HepG2 (cell line): ENCODE measurements around the gene ATP8A1. TPM values are rescaled to one million over a fixed set of nuclear protein-coding genes. Genes with fewer than 3 reads are reported as not detected.

Experiments
- ATAC-seq: fragments of 200-7000 bp; cut with Tn5 transposase; 3 replicates; pipeline ENCODE4 v1.9.1; 2020; ENCODE audit warnings: mild to moderate bottlenecking, moderate library complexity
- BruUV-seq: library from RNA; stranded (reverse); fragments of 400-500 nt; replicated peaks from 2 replicates; lab custom pipeline; 2021; lab: Mats Ljungman, UMichigan
- CTCF ChIA-PET: fragments of 300-600 bp; formaldehyde crosslinking; extraction: SDS; loops from one replicate; lab custom pipeline; 2021; ENCODE audit warnings: low total read pairs, inconsistent platforms, low intra/inter-chr PET ratio; lab: Yijun Ruan, JAX
- POLR2A ChIA-PET: fragments of 350-600 bp; sonication (Branson Sonifier 250); formaldehyde crosslinking; loops from one replicate; lab custom pipeline; 2020; ENCODE audit warnings: antibody characterized with exemption, inconsistent platforms; lab: Yijun Ruan, JAX
- DNase-seq: peaks from one replicate; pipeline ENCODE4 v3.0.0-alpha.2; 2015; ENCODE audit warnings: low spot score
- FAIRE-seq: peaks from 3 replicates; lab custom pipeline; 2011; peaks lifted over from hg19 to GRCh38; lab: Jason Lieb, UNC
- H2AFZ ChIP-seq: one replicate; pipeline ENCODE4 v1.6.1; 2011; ENCODE audit warnings: low read length, inconsistent platforms
- H3K27ac ChIP-seq: fragments of 300-600 bp; 3 replicates; pipeline ENCODE4 v1.8.0; 2011; ENCODE audit warnings: mixed run types, mild to moderate bottlenecking, mixed read lengths, low read length, inconsistent platforms; ENCODE audit not compliant: insufficient read depth; ENCODE audit errors: extremely low read length
- H3K27me3 ChIP-seq, 2 experiments: fragments of 200-600 bp in 1 of 2; 2 replicates in 1 of 2; 3 replicates in 1 of 2; pipeline versions ENCODE4 v1.6.0 to v1.8.0; 2011; ENCODE audit warnings: low read length in 2 of 2, mild to moderate bottlenecking in 2 of 2, moderate library complexity in 2 of 2, inconsistent platforms in 1 of 2; ENCODE audit not compliant: insufficient read depth in 2 of 2, control insufficient read depth in 1 of 2
- H3K36me3 ChIP-seq, 2 experiments: fragments of 200-600 bp in 1 of 2; replicated peaks in 1 of 2; 2 replicates in 1 of 2; 3 replicates in 1 of 2; pipeline versions ENCODE4 v1.5.1 to v1.8.0; 2011; ENCODE audit warnings: low read length in 2 of 2, inconsistent platforms in 1 of 2; ENCODE audit not compliant: insufficient read depth in 2 of 2, control insufficient read depth in 1 of 2
- H3K4me1 ChIP-seq: 2 replicates; pipeline ENCODE4 v1.5.1; 2012; ENCODE audit warnings: low read length, inconsistent platforms; ENCODE audit not compliant: insufficient read depth
- H3K4me2 ChIP-seq: 2 replicates; pipeline ENCODE4 v1.6.0; 2011; ENCODE audit warnings: low read depth, low read length, inconsistent platforms
- H3K4me3 ChIP-seq, 3 experiments: fragments of 200-600 bp in 1 of 3; sonication (generic), shearing (Covaris generic) in 1 of 3; replicated peaks in 1 of 3; 2 replicates each; pipeline ENCODE4 v1.5.1; 2011 to 2016; ENCODE audit warnings: low read length in 3 of 3, inconsistent platforms in 2 of 3, low read depth in 2 of 3, mild to moderate bottlenecking in 2 of 3, control low read depth in 1 of 3, mixed read lengths in 1 of 3; ENCODE audit not compliant: insufficient read depth in 1 of 3
- H3K79me2 ChIP-seq: one replicate; pipeline ENCODE4 v1.6.1; 2011; ENCODE audit warnings: low read length, inconsistent platforms; ENCODE audit not compliant: insufficient read depth
- H3K9ac ChIP-seq: 2 replicates; pipeline ENCODE4 v1.6.0; 2011; ENCODE audit warnings: mild to moderate bottlenecking, low read depth, low read length, inconsistent platforms; ENCODE audit not compliant: insufficient read depth
- H3K9me3 ChIP-seq: 2 replicates; pipeline ENCODE4 v1.5.1; 2012; ENCODE audit warnings: mild to moderate bottlenecking, low read length
- H4K20me1 ChIP-seq: 2 replicates; pipeline ENCODE4 v1.6.0; 2011; ENCODE audit warnings: inconsistent platforms, mild to moderate bottlenecking, low read length, moderate library complexity; ENCODE audit not compliant: insufficient read depth
- ATF7 ChIP-seq, 2 experiments: fragments of 450-650 bp in 1 of 2; sonication (generic) in 1 of 2; formaldehyde crosslinking in 1 of 2; IDR thresholded peaks; 2 replicates each; pipeline versions ENCODE4 v1.4.0 to v1.6.1; 2016 to 2020; ENCODE audit warnings: antibody characterized with exemption in 1 of 2, mild to moderate bottlenecking in 1 of 2, missing genetic modification reagents in 1 of 2
- CSRNP1 ChIP-seq: sonication (generic); formaldehyde crosslinking; IDR thresholded peaks from 2 replicates; pipeline ENCODE4 v1.8.1; 2023; ENCODE audit warnings: mild to moderate bottlenecking, missing genetic modification reagents
- DR1 ChIP-seq: sonication (generic); formaldehyde crosslinking; IDR thresholded peaks from 2 replicates; pipeline ENCODE4 v1.8.0; 2021; ENCODE audit warnings: mild to moderate bottlenecking, missing genetic modification reagents, inconsistent platforms
- HNF4A ChIP-seq: sonication (generic); formaldehyde crosslinking; IDR thresholded peaks from 2 replicates; pipeline ENCODE4 v1.4.0; 2020; ENCODE audit warnings: missing genetic modification reagents
- HNRNPH1 ChIP-seq: fragments of 200-400 bp; formaldehyde crosslinking; optimal IDR thresholded peaks from 2 replicates; pipeline ENCODE3; 2017; ENCODE audit warnings: mild to moderate bottlenecking, low read depth, low read length
- ISX ChIP-seq: sonication (generic); formaldehyde crosslinking; conservative IDR thresholded peaks from 2 replicates; pipeline ENCODE4 v1.5.0; 2020; ENCODE audit warnings: missing genetic modification reagents
- MAFF ChIP-seq: IDR thresholded peaks from 2 replicates; pipeline ENCODE4 v1.6.1; 2011; ENCODE audit warnings: low read depth, low read length, improper control_type of control experiment
- MAFK ChIP-seq, 2 experiments: IDR thresholded peaks in 1 of 2; conservative IDR thresholded peaks in 1 of 2; 2 replicates each; pipeline ENCODE4 v1.6.1; 2011; ENCODE audit warnings: improper control_type of control experiment in 2 of 2, low read length in 2 of 2
- SP5 ChIP-seq: IDR thresholded peaks from 2 replicates; pipeline ENCODE4 v1.6.1; 2016; ENCODE audit warnings: low read depth, borderline replicate concordance
- XBP1 ChIP-seq: sonication (generic); formaldehyde crosslinking; IDR thresholded peaks from 2 replicates; pipeline ENCODE4 v1.5.0; 2020; ENCODE audit warnings: missing genetic modification reagents
- ZFP36 ChIP-seq: fragments of 150-350 bp; IDR thresholded peaks from 2 replicates; pipeline ENCODE4 v1.6.1; 2018; ENCODE audit warnings: borderline replicate concordance, low read length, low read depth; ENCODE audit not compliant: partially characterized antibody
- ZNF354B ChIP-seq: sonication (generic); formaldehyde crosslinking; IDR thresholded peaks from 2 replicates; pipeline ENCODE4 v1.8.0; 2022; ENCODE audit warnings: mild to moderate bottlenecking, missing genetic modification reagents
- WGBS: methylation state at CpG from one replicate; pipeline ENCODE4 v1.1.6; 2017; ENCODE audit warnings: low lambda C conversion rate; 5-methylcytosine and 5-hydroxymethylcytosine counted together
- in situ Hi-C: cut with HindIII; loops from 2 replicates; pipeline ENCODE4 v1.10.0; 2017; ENCODE audit warnings: low pct_unique_long_range_greater_than_20kb; ENCODE audit not compliant: extremely low pct_ligation_motif_present
- intact Hi-C: fragments of 100-400 bp; cut with micrococcal nuclease; formaldehyde crosslinking; loops from one replicate; pipeline ENCODE4 v1.10.0; 2022; ENCODE audit not compliant: unreplicated experiment
- polyA plus RNA-seq, 8 experiments: library from polyadenylated mRNA; depleted of rRNA in 3 of 8; stranded (reverse) in 7 of 8; unstranded in 1 of 8; fragments of >200 nt; fragmentation: Illumina TruSeq in 4 of 8; extraction: Trizol in 4 of 8; gene quantifications; 2 replicates each; pipeline versions ENCODE4 v1.2.1 to v1.2.3, GENCODE V29; 2011 to 2016; ENCODE audit warnings: low read depth in 4 of 8, missing spikeins in 1 of 8, mixed read lengths in 1 of 8; ENCODE audit not compliant: insufficient read depth in 1 of 8
- total RNA-seq, 5 experiments: library from RNA; depleted of rRNA; stranded (reverse); fragments of >200 nt; fragmentation: Illumina TruSeq; extraction: Trizol; gene quantifications; 2 replicates each; pipeline ENCODE4 v1.2.3, GENCODE V29; 2016; ENCODE audit warnings: low read depth in 1 of 5
- TF ChIP-seq, protein P1 (sequence below): sonication (generic); formaldehyde crosslinking; IDR thresholded peaks from 2 replicates; pipeline ENCODE4 v1.5.1; 2020; ENCODE audit warnings: mild to moderate bottlenecking, missing genetic modification reagents

Gene ATP8A1
- total and polyA plus RNA-seq, 2 of the 13 experiments (the other 11 are each of a cell fraction or from before 2014, with no cell fraction given) = 1.7 to 6.2 TPM

- BruUV-seq = no TSS peak
- ATAC-seq (no peak), FAIRE-seq (no peak), DNase-seq (no peak)
- no peak overlapping the region for H3K4me3 ChIP-seq
- ChIA-PET POLR2A (no interaction called here), CTCF (no interaction called here)
- H3K27ac ChIP-seq = no peak overlapping the region
- no peak overlapping the region for H3K4me2 ChIP-seq
- H4K20me1 ChIP-seq = no peaks in the 10 kb centered on the region
- H3K9ac ChIP-seq = no peak overlapping the region
- H3K9me3 ChIP-seq = no peaks in the 10 kb centered on the region
- H3K4me1 ChIP-seq = peaks cover 8% of the 10 kb centered on the region; the same call in 1 of the 2 replicates
- TF ChIP-seq ZNF354B (CRISPR knock-in tag) (no peak), MAFF (peak; percentile 52), MAFK (conservative IDR thresholded peaks at IDR 0.05 in 1 of 2, IDR thresholded peaks at IDR 0.05 in 1 of 2; ENCODE audit: low read length in 2 of 2) (peak; percentile 20 to 74; a peak in 3 of 4 replicates)
- H3K27me3 ChIP-seq = no peaks in the 10 kb centered on the region
- in situ Hi-C loops (no loop called here), intact Hi-C loops (no loop called here)
- 64% methylated on average over 8 of the region's 8 CpGs for WGBS
- no peak overlapping the region for H2AFZ ChIP-seq
- no peaks in the 10 kb centered on the region for H3K79me2 ChIP-seq
- no peaks in the 10 kb centered on the region for H3K36me3 ChIP-seq
Measured at GRCh38 chr4:42497142-42497910, 159.6 kb downstream of the ATP8A1 start.

GRCh38 chr4:42492962-42493361 lies 163.9 kb downstream of the ATP8A1 start:
- no peak overlapping the region for H3K4me3 ChIP-seq
- intact Hi-C loops (no loop called here), in situ Hi-C loops (no loop called here)
- no peaks in the 10 kb centered on the region for H4K20me1 ChIP-seq
- no peak overlapping the region for H3K9ac ChIP-seq
- no peaks in the 10 kb centered on the region for H3K27me3 ChIP-seq
- no peaks in the 10 kb centered on the region for H3K36me3 ChIP-seq
- H3K79me2 ChIP-seq = no peaks in the 10 kb centered on the region
- ChIA-PET CTCF (no interaction called here), POLR2A (no interaction called here)
- no peak overlapping the region for H3K27ac ChIP-seq
- H3K4me1 ChIP-seq = peaks cover 8% of the 10 kb centered on the region; the same call in 1 of the 2 replicates
- H3K9me3 ChIP-seq = no peaks in the 10 kb centered on the region
- FAIRE-seq = no peak
- no peak overlapping the region for H3K4me2 ChIP-seq
- peak; percentile 73 for ATAC-seq
- 26% methylated on average over 7 of the region's 7 CpGs for WGBS
- no peak overlapping the region for H2AFZ ChIP-seq
- DNase-seq = peak; percentile 22
- BruUV-seq = no TSS peak
- no peak for TF ChIP-seq XBP1 (CRISPR knock-in tag)
- no peak for TF ChIP-seq HNRNPH1
- peak; percentile 21; the same call in 1 of the 2 replicates for TF ChIP-seq HNF4A (CRISPR knock-in tag)
- TF ChIP-seq CSRNP1 (CRISPR knock-in tag) = no peak
- no peak for TF ChIP-seq SP5 (CRISPR knock-in tag)
- TF ChIP-seq ISX (CRISPR knock-in tag) = no peak
- TF ChIP-seq ZFP36 = no peak
- TF ChIP-seq, protein P1, sequence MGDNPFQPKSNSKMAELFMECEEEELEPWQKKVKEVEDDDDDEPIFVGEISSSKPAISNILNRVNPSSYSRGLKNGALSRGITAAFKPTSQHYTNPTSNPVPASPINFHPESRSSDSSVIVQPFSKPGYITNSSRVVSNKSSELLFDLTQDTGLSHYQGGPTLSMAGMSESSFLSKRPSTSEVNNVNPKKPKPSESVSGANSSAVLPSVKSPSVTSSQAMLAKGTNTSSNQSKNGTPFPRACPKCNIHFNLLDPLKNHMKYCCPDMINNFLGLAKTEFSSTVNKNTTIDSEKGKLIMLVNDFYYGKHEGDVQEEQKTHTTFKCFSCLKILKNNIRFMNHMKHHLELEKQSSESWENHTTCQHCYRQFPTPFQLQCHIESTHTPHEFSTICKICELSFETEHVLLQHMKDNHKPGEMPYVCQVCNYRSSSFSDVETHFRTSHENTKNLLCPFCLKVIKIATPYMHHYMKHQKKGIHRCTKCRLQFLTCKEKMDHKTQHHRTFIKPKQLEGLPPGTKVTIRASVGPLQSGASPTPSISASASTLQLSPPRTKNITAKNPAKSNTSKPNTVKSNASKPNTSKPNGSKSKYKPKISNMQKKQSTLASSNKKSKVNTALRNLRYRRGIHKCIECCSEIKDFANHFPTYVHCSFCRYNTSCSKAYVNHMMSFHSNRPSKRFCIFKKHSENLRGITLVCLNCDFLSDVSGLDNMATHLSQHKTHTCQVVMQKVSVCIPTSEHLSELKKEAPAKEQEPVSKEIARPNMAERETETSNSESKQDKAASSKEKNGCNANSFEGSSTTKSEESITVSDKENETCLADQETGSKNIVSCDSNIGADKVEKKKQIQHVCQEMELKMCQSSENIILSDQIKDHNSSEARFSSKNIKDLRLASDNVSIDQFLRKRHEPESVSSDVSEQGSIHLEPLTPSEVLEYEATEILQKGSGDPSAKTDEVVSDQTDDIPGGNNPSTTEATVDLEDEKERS (CRISPR knock-in tag) = no peak
- TF ChIP-seq ATF7 (IDR thresholded peaks at IDR 0.05) = peak; percentile 97
- no peak for TF ChIP-seq ATF7 (CRISPR knock-in tag; IDR thresholded peaks at IDR 0.05)
- no peak for TF ChIP-seq DR1 (CRISPR knock-in tag)
